ENCODE data around the gene ZFP91.

The ZFP91 gene

GRCh38 chr11:58629857-58630256, 51.0 kb downstream of the ZFP91 start:
- Histone ChIP-seq H3K27ac (no peak overlapping the region), H3K4me3 (no peak overlapping the region), H3K27me3 (no peaks in the 10 kb centered on the region), H3K36me3 (peaks cover 6 to 37% (median 17%) of the 10 kb centered on the region in 11 experiments; a peak in 19 of 22 replicates), H3K4me1 (peaks cover 28 to 50% (median 36%) of the 10 kb centered on the region in 10 experiments), H3K9ac (no peak overlapping the region), H3K4me2 (peak overlapping the region in 1 of 11 experiments; percentile 47; a peak in 1 of 22 replicates), H3K9me3 (replicated peaks in 1 of 11) (no peaks in the 10 kb centered on the region), H4K20me1 (peaks cover 0 to 14% (median 0%) of the 10 kb centered on the region in 11 experiments; a peak in 3 of 22 replicates)
- TF ChIP-seq Cebpa-rat (IDR thresholded peaks at IDR 0.05) = no peak

GRCh38 chr11:58631378-58631777, 52.5 kb downstream of the ZFP91 start:
- Histone ChIP-seq H3K27ac (no peak overlapping the region), H3K4me1 (peaks cover 16 to 35% (median 22%) of the 10 kb centered on the region in 10 experiments), H3K4me2 (no peak overlapping the region), H3K9ac (no peak overlapping the region), H3K4me3 (no peak overlapping the region), H4K20me1 (peaks cover 0 to 14% (median 0%) of the 10 kb centered on the region in 11 experiments; a peak in 2 of 22 replicates), H3K9me3 (replicated peaks in 1 of 11) (no peaks in the 10 kb centered on the region), H3K36me3 (peaks cover 0 to 22% (median 4%) of the 10 kb centered on the region in 11 experiments; a peak in 8 of 22 replicates), H3K27me3 (no peaks in the 10 kb centered on the region)
- TF ChIP-seq Cebpa-rat (IDR thresholded peaks at IDR 0.05) = no peak

DNA sequence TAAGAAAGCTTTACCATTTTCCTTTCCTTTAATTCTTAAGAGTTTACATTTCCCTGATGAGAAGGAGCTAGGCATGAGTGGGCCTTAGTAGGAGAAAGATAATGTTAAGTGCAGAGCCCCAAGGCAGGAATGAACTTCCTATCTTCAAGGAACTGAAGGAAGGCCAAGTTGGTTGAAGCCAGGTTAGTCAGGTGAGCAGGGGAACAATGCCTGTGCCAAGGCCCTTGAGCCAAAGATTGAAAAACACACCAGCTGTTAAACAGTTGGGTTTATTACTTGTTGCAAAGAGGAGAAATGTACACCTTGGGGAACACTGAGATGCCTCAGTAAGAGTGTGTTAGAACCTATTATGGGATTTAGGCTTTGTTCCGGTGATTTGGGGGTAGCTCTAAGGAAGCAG, 53.6 kb downstream of the ZFP91 start:
- H4K20me1 ChIP-seq = peaks cover 0 to 5% (median 0%) of the 10 kb centered on the region in 11 experiments; a peak in 2 of 22 replicates
- H3K27me3 ChIP-seq = no peaks in the 10 kb centered on the region
- peaks cover 5 to 24% (median 11%) of the 10 kb centered on the region in 10 experiments for H3K4me1 ChIP-seq
- no peak overlapping the region for H3K4me3 ChIP-seq
- H3K9ac ChIP-seq = no peak overlapping the region
- no peak for TF ChIP-seq Cebpa-rat (IDR thresholded peaks at IDR 0.05)
- H3K27ac ChIP-seq = no peak overlapping the region
- peaks cover 0 to 14% (median 4%) of the 10 kb centered on the region in 11 experiments; a peak in 7 of 22 replicates for H3K36me3 ChIP-seq
- H3K9me3 ChIP-seq (replicated peaks in 1 of 11) = no peaks in the 10 kb centered on the region
- no peak overlapping the region for H3K4me2 ChIP-seq

DNA sequence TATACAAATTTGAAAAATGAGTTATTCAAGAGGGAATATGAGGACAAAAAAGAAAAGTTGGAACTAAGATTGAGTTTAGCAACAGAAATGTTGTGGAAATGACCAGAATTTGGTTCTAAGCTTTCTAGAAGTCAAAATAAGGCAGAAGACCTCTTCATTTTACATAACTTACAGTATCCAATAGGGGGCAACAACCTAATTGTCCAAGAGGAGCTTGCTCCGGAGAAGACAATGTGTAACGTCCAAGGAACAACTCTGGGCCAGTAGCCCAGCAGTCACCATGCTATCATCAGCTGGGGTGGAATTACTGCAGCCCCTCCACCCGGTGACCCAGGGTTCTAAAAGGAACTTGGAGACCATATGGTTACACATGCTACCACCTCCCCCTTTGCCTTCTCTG, 57.7 kb downstream of the ZFP91 start:
- Histone ChIP-seq H3K27ac (no peak overlapping the region), H3K9ac (no peak overlapping the region), H3K4me3 (no peak overlapping the region), H3K4me1 (peaks cover 11 to 34% (median 13%) of the 10 kb centered on the region in 10 experiments; a peak in 17 of 20 replicates), H3K36me3 (no peaks in the 10 kb centered on the region; a peak in 1 of 22 replicates), H3K9me3 (replicated peaks in 1 of 11) (no peaks in the 10 kb centered on the region), H3K27me3 (no peaks in the 10 kb centered on the region), H4K20me1 (no peaks in the 10 kb centered on the region), H3K4me2 (no peak overlapping the region)
- TF ChIP-seq Cebpa-rat (IDR thresholded peaks at IDR 0.05) = no peak

- Histone ChIP-seq H3K4me1 (peaks cover 11 to 42% (median 13%) of the 10 kb centered on the region in 10 experiments; a peak in 17 of 20 replicates), H3K4me2 (no peak overlapping the region), H3K27ac (no peak overlapping the region), H3K9ac (no peak overlapping the region), H3K4me3 (no peak overlapping the region), H3K9me3 (replicated peaks in 1 of 11) (no peaks in the 10 kb centered on the region), H4K20me1 (no peaks in the 10 kb centered on the region), H3K27me3 (no peaks in the 10 kb centered on the region), H3K36me3 (no peaks in the 10 kb centered on the region)
- TF ChIP-seq Cebpa-rat (IDR thresholded peaks at IDR 0.05) = no peak
Observed at GRCh38 chr11:58637371-58637770, 58.5 kb downstream of the ZFP91 start.

GRCh38 chr11:58639103-58639502, 60.2 kb downstream of the ZFP91 start:
- Histone ChIP-seq H3K36me3 (no peaks in the 10 kb centered on the region), H4K20me1 (no peaks in the 10 kb centered on the region), H3K4me1 (peaks cover 11 to 46% (median 13%) of the 10 kb centered on the region in 10 experiments; a peak in 17 of 20 replicates), H3K27ac (peak overlapping the region in 2 of 11 experiments; percentile 76 to 87; a peak in 1 of 22 replicates), H3K9ac (peak overlapping the region in 1 of 11 experiments; percentile 78; a peak in 1 of 22 replicates), H3K9me3 (replicated peaks in 1 of 11) (no peaks in the 10 kb centered on the region), H3K27me3 (no peaks in the 10 kb centered on the region), H3K4me3 (no peak overlapping the region), H3K4me2 (peak overlapping the region in 3 of 11 experiments; percentile 67 to 87 (median 78); a peak in 5 of 22 replicates)
- TF ChIP-seq Cebpa-rat (IDR thresholded peaks at IDR 0.05) = no peak

- Histone ChIP-seq H3K4me2 (peak overlapping the region in 5 of 11 experiments; percentile 33 to 87 (median 67); a peak in 9 of 22 replicates), H3K9me3 (replicated peaks in 1 of 11) (peaks cover under 1 to 3% (median 3%) of the 10 kb centered on the region in 11 experiments; a peak in 10 of 22 replicates), H3K27ac (peak overlapping the region in 3 of 11 experiments; percentile 65 to 87 (median 76); a peak in 6 of 22 replicates), H3K9ac (peak overlapping the region in 2 of 11 experiments; percentile 59 to 78; a peak in 5 of 22 replicates), H3K4me1 (peaks cover 11 to 50% (median 13%) of the 10 kb centered on the region in 10 experiments; a peak in 17 of 20 replicates), H4K20me1 (no peaks in the 10 kb centered on the region), H3K4me3 (no peak overlapping the region), H3K27me3 (no peaks in the 10 kb centered on the region), H3K36me3 (no peaks in the 10 kb centered on the region)
- no peak for TF ChIP-seq Cebpa-rat (IDR thresholded peaks at IDR 0.05)
Observed at GRCh38 chr11:58639669-58640068, 60.8 kb downstream of the ZFP91 start.

GRCh38 chr11:58640386-58641023, 61.6 kb downstream of the ZFP91 start:
- H3K9me3 ChIP-seq (replicated peaks in 1 of 11) = peaks cover 9 to 12% (median 11%) of the 10 kb centered on the region in 11 experiments
- peak overlapping the region; percentile 16 to 87 (median 49); a peak in 20 of 22 replicates for H3K4me2 ChIP-seq
- peaks cover 11 to 54% (median 13%) of the 10 kb centered on the region in 10 experiments; a peak in 17 of 20 replicates for H3K4me1 ChIP-seq
- H3K27ac ChIP-seq = peak overlapping the region in 4 of 11 experiments; percentile 10 to 87 (median 70); a peak in 7 of 22 replicates
- H4K20me1 ChIP-seq = no peaks in the 10 kb centered on the region
- 0 out of 20 replicates have a peak overlapping the region, but pooled peaks of 1 of the 10 experiments have one; percentile 2 for H3K4me3 ChIP-seq
- peaks cover 0 to 6% (median 0%) of the 10 kb centered on the region in 11 experiments; a peak in 5 of 22 replicates for H3K36me3 ChIP-seq
- TF ChIP-seq Cebpa-rat (IDR thresholded peaks at IDR 0.05) = no peak
- no peaks in the 10 kb centered on the region for H3K27me3 ChIP-seq
- peak overlapping the region in 3 of 11 experiments; percentile 26 to 78 (median 59); a peak in 4 of 22 replicates for H3K9ac ChIP-seq

DNA sequence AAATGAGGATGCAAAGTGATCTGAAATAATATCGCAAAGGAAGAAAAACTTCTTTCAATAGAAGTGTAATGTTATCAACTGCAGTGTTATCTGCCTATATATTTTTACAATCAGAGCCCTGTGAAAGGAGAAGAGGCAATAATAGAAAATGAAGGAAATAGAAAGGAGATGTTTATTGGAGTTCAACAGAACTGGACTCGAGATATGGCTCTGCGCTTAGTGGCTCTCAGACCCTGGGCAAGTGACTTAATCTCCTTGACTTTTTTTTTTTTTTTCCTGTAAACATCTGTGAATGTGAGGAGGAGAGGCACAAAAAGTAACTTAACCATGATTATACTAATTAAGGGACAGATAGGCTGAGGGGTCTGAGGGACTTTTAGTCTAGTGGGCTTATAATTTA, 62.5 kb downstream of the ZFP91 start:
- no peaks in the 10 kb centered on the region for H4K20me1 ChIP-seq
- H3K27ac ChIP-seq = peak overlapping the region in 2 of 11 experiments; percentile 76 to 81; a peak in 3 of 22 replicates
- no peaks in the 10 kb centered on the region for H3K27me3 ChIP-seq
- peaks cover 11 to 54% (median 13%) of the 10 kb centered on the region in 10 experiments; a peak in 17 of 20 replicates for H3K4me1 ChIP-seq
- H3K4me2 ChIP-seq = peak overlapping the region in 3 of 11 experiments; percentile 67 to 87 (median 78); a peak in 5 of 22 replicates
- H3K4me3 ChIP-seq = no peak overlapping the region
- TF ChIP-seq Cebpa-rat (IDR thresholded peaks at IDR 0.05) = no peak
- H3K36me3 ChIP-seq = peaks cover 0 to 12% (median 0%) of the 10 kb centered on the region in 11 experiments; a peak in 5 of 22 replicates
- 0 out of 22 replicates have a peak overlapping the region, but pooled peaks of 1 of the 11 experiments have one; percentile 70 for H3K9ac ChIP-seq
- H3K9me3 ChIP-seq (replicated peaks in 1 of 11) = peaks cover 18 to 20% (median 19%) of the 10 kb centered on the region in 11 experiments

All from BLaER1 treated with 17β-estradiol and CSF1 and Interleukin-3, amounts not matched to agents 10 nM and 100 nM (cell line).